ENCODE results near the gene CLNK. TPM values are rescaled to one million over a fixed set of nuclear protein-coding genes. Genes with fewer than 3 reads are reported as not detected.

CLNK gene
- polyA plus RNA-seq, 4 donors, result 0.04 to 0.31 TPM; not detected in 2

- WGBS, 3 donors, result 50 to 70% (median 56%) methylated on average over 2 of the region's 2 CpGs
- Histone ChIP-seq H3K4me1 (ENCODE audit: control insufficient read depth in 3 of 3, insufficient read depth in 2 of 3, low read depth in 1 of 3, low read length in 2 of 3) (no peaks in the 10 kb centered on the region), H3K27me3 (ENCODE audit: control insufficient read depth in 3 of 3, insufficient read depth in 3 of 3, low read length in 3 of 3) (no peaks in the 10 kb centered on the region), H3K36me3 (ENCODE audit: control insufficient read depth in 3 of 3, insufficient read depth in 2 of 3, low read depth in 1 of 3, low read length in 3 of 3) (no peaks in the 10 kb centered on the region), H3K9me3 (ENCODE audit: control insufficient read depth in 2 of 2, insufficient read depth in 1 of 2, low read depth in 1 of 2, low read length in 1 of 2) (no peaks in the 10 kb centered on the region), H3K27ac (ENCODE audit: low read depth in 1 of 3, low read length in 2 of 3) (no peak overlapping the region), H3K4me3 (ENCODE audit: low read depth in 1 of 3, low read length in 3 of 3) (no peak overlapping the region)
- DNase-seq (no peak), FAIRE-seq (no peak)
Observed at GRCh38 chr4:10571909-10572308, 112.7 kb downstream of the CLNK start.

GRCh38 chr4:10569491-10569890 is 115.1 kb downstream of the CLNK start:
- no peak for DNase-seq
- Histone ChIP-seq H3K9me3 (ENCODE audit: control insufficient read depth in 2 of 2, insufficient read depth in 1 of 2, low read depth in 1 of 2, low read length in 1 of 2) (no peaks in the 10 kb centered on the region), H3K36me3 (ENCODE audit: control insufficient read depth in 3 of 3, insufficient read depth in 2 of 3, low read depth in 1 of 3, low read length in 3 of 3) (no peaks in the 10 kb centered on the region), H3K4me3 (ENCODE audit: low read depth in 1 of 3, low read length in 3 of 3) (no peak overlapping the region), H3K4me1 (ENCODE audit: control insufficient read depth in 3 of 3, insufficient read depth in 2 of 3, low read depth in 1 of 3, low read length in 2 of 3) (no peaks in the 10 kb centered on the region), H3K27me3 (ENCODE audit: control insufficient read depth in 3 of 3, insufficient read depth in 3 of 3, low read length in 3 of 3) (no peaks in the 10 kb centered on the region), H3K27ac (ENCODE audit: low read depth in 1 of 3, low read length in 2 of 3) (no peak overlapping the region)
- FAIRE-seq, result no peak
- WGBS, 3 donors, result 95 to 100% (median 97%) methylated on average over 2 of the region's 2 CpGs

- H3K36me3 ChIP-seq (ENCODE audit: control insufficient read depth in 3 of 3, insufficient read depth in 2 of 3, low read depth in 1 of 3, low read length in 3 of 3), result no peaks in the 10 kb centered on the region
- no peaks in the 10 kb centered on the region for H3K9me3 ChIP-seq (ENCODE audit: control insufficient read depth in 2 of 2, insufficient read depth in 1 of 2, low read depth in 1 of 2, low read length in 1 of 2)
- no peaks in the 10 kb centered on the region for H3K4me1 ChIP-seq (ENCODE audit: control insufficient read depth in 3 of 3, insufficient read depth in 2 of 3, low read depth in 1 of 3, low read length in 2 of 3)
- FAIRE-seq (no peak), DNase-seq (no peak)
- no peak overlapping the region for H3K27ac ChIP-seq (ENCODE audit: low read depth in 1 of 3, low read length in 2 of 3)
- H3K4me3 ChIP-seq (ENCODE audit: low read depth in 1 of 3, low read length in 3 of 3), result no peak overlapping the region
- H3K27me3 ChIP-seq (ENCODE audit: control insufficient read depth in 3 of 3, insufficient read depth in 3 of 3, low read length in 3 of 3), result no peaks in the 10 kb centered on the region
Observed at GRCh38 chr4:10567766-10568165, 116.8 kb downstream of the CLNK start.

GRCh38 chr4:10565166-10565780 is 119.3 kb downstream of the CLNK start:
- no peaks in the 10 kb centered on the region for H3K9me3 ChIP-seq (ENCODE audit: control insufficient read depth in 2 of 2, insufficient read depth in 1 of 2, low read depth in 1 of 2, low read length in 1 of 2)
- no peaks in the 10 kb centered on the region for H3K36me3 ChIP-seq (ENCODE audit: control insufficient read depth in 3 of 3, insufficient read depth in 2 of 3, low read depth in 1 of 3, low read length in 3 of 3)
- H3K4me1 ChIP-seq (ENCODE audit: control insufficient read depth in 3 of 3, insufficient read depth in 2 of 3, low read depth in 1 of 3, low read length in 2 of 3), result no peaks in the 10 kb centered on the region
- peak in 1 of 2 donors; percentile 30 for DNase-seq
- FAIRE-seq, result no peak
- WGBS, 3 donors, result 16 to 61% (median 45%) methylated on average over 5 of the region's 5 CpGs
- H3K27me3 ChIP-seq (ENCODE audit: control insufficient read depth in 3 of 3, insufficient read depth in 3 of 3, low read length in 3 of 3), result no peaks in the 10 kb centered on the region
- no peak overlapping the region for H3K4me3 ChIP-seq (ENCODE audit: low read depth in 1 of 3, low read length in 3 of 3)
- H3K27ac ChIP-seq (ENCODE audit: low read depth in 1 of 3, low read length in 2 of 3), result no peak overlapping the region

GRCh38 chr4:10554694-10555093 is 129.9 kb downstream of the CLNK start:
- 2 to 12% (median 4%) methylated on average over 6 of the region's 6 CpGs for WGBS, 3 donors
- FAIRE-seq, result no peak
- DNase-seq, result peak; percentile 60 to 64

GRCh38 chr4:10554121-10554520 is 130.4 kb downstream of the CLNK start:
- Histone ChIP-seq H3K27ac (ENCODE audit: low read depth in 1 of 3, low read length in 2 of 3) (no peak overlapping the region), H3K27me3 (ENCODE audit: control insufficient read depth in 3 of 3, insufficient read depth in 3 of 3, low read length in 3 of 3) (peaks cover 0 to 3% (median 0%) of the 10 kb centered on the region in 3 donors), H3K9me3 (ENCODE audit: control insufficient read depth in 2 of 2, insufficient read depth in 1 of 2, low read depth in 1 of 2, low read length in 1 of 2) (no peaks in the 10 kb centered on the region), H3K4me1 (ENCODE audit: control insufficient read depth in 3 of 3, insufficient read depth in 2 of 3, low read depth in 1 of 3, low read length in 2 of 3) (no peaks in the 10 kb centered on the region), H3K36me3 (ENCODE audit: control insufficient read depth in 3 of 3, insufficient read depth in 2 of 3, low read depth in 1 of 3, low read length in 3 of 3) (no peaks in the 10 kb centered on the region), H3K4me3 (ENCODE audit: low read depth in 1 of 3, low read length in 3 of 3) (no peak overlapping the region)
- WGBS, 3 donors, result 77 to 94% (median 89%) methylated on average over 2 of the region's 2 CpGs
- FAIRE-seq (no peak), DNase-seq (no peak)

More at GRCh38 chr4:10554694-10555093, 129.9 kb downstream of the CLNK start:
- Histone ChIP-seq H3K9me3 (ENCODE audit: control insufficient read depth in 2 of 2, insufficient read depth in 1 of 2, low read depth in 1 of 2, low read length in 1 of 2) (no peaks in the 10 kb centered on the region), H3K27ac (ENCODE audit: low read depth in 1 of 3, low read length in 2 of 3) (no peak overlapping the region), H3K36me3 (ENCODE audit: control insufficient read depth in 3 of 3, insufficient read depth in 2 of 3, low read depth in 1 of 3, low read length in 3 of 3) (no peaks in the 10 kb centered on the region), H3K4me3 (ENCODE audit: low read depth in 1 of 3, low read length in 3 of 3) (no peak overlapping the region), H3K27me3 (ENCODE audit: control insufficient read depth in 3 of 3, insufficient read depth in 3 of 3, low read length in 3 of 3) (peaks cover 0 to 3% (median 0%) of the 10 kb centered on the region in 3 donors), H3K4me1 (ENCODE audit: control insufficient read depth in 3 of 3, insufficient read depth in 2 of 3, low read depth in 1 of 3, low read length in 2 of 3) (no peaks in the 10 kb centered on the region)

- no peak overlapping the region for H3K27ac ChIP-seq (ENCODE audit: low read depth in 1 of 3, low read length in 2 of 3)
- peaks cover 0 to 3% (median 0%) of the 10 kb centered on the region in 3 donors for H3K27me3 ChIP-seq (ENCODE audit: control insufficient read depth in 3 of 3, insufficient read depth in 3 of 3, low read length in 3 of 3)
- no peaks in the 10 kb centered on the region for H3K9me3 ChIP-seq (ENCODE audit: control insufficient read depth in 2 of 2, insufficient read depth in 1 of 2, low read depth in 1 of 2, low read length in 1 of 2)
- FAIRE-seq, result no peak
- peak in 1 of 2 donors; percentile 16 for DNase-seq
- H3K4me3 ChIP-seq (ENCODE audit: low read depth in 1 of 3, low read length in 3 of 3), result no peak overlapping the region
- H3K36me3 ChIP-seq (ENCODE audit: control insufficient read depth in 3 of 3, insufficient read depth in 2 of 3, low read depth in 1 of 3, low read length in 3 of 3), result no peaks in the 10 kb centered on the region
- 16 to 50% (median 34%) methylated on average over 13 of the region's 13 CpGs for WGBS, 3 donors
- no peaks in the 10 kb centered on the region for H3K4me1 ChIP-seq (ENCODE audit: control insufficient read depth in 3 of 3, insufficient read depth in 2 of 3, low read depth in 1 of 3, low read length in 2 of 3)
Observed at GRCh38 chr4:10552591-10553280, 131.8 kb downstream of the CLNK start.

- DNase-seq (no peak), FAIRE-seq (no peak)
- WGBS, 3 donors, result 65 to 76% (median 74%) methylated on average over 5 of the region's 5 CpGs
- Histone ChIP-seq H3K4me3 (ENCODE audit: low read depth in 1 of 3, low read length in 3 of 3) (no peak overlapping the region), H3K4me1 (ENCODE audit: control insufficient read depth in 3 of 3, insufficient read depth in 2 of 3, low read depth in 1 of 3, low read length in 2 of 3) (peaks cover 0 to 3% (median 0%) of the 10 kb centered on the region in 3 donors), H3K27ac (ENCODE audit: low read depth in 1 of 3, low read length in 2 of 3) (no peak overlapping the region), H3K9me3 (ENCODE audit: control insufficient read depth in 2 of 2, insufficient read depth in 1 of 2, low read depth in 1 of 2, low read length in 1 of 2) (no peaks in the 10 kb centered on the region), H3K36me3 (ENCODE audit: control insufficient read depth in 3 of 3, insufficient read depth in 2 of 3, low read depth in 1 of 3, low read length in 3 of 3) (no peaks in the 10 kb centered on the region), H3K27me3 (ENCODE audit: control insufficient read depth in 3 of 3, insufficient read depth in 3 of 3, low read length in 3 of 3) (no peaks in the 10 kb centered on the region)
Observed at GRCh38 chr4:10535912-10536311, 148.7 kb downstream of the CLNK start.
